Testis (tissue), 5 donors: Measurements from ENCODE around the gene SIGLEC9. TPM values are rescaled to one million over a fixed set of nuclear protein-coding genes. Genes with fewer than 3 reads are reported as not detected.

ENCODE experiments used
- DNase-seq: peaks from one replicate; pipeline ENCODE4 v3.0.0-alpha.2; 2019
- H3K27ac ChIP-seq, 2 donors: fragments of 200-600 bp; sonication (generic); one replicate each; pipeline ENCODE4 v1.5.1; 2019
- H3K27me3 ChIP-seq: fragments of 200-600 bp; sonication (generic); one replicate; pipeline ENCODE4 v1.5.1; 2019
- H3K36me3 ChIP-seq: fragments of 200-600 bp; sonication (generic); one replicate; pipeline ENCODE4 v1.5.1; 2017; ENCODE audit warnings: low read depth; ENCODE audit errors: missing control alignments
- H3K4me1 ChIP-seq: fragments of 200-600 bp; sonication (generic); one replicate; pipeline ENCODE4 v1.5.1; 2019
- H3K4me3 ChIP-seq, 2 donors: fragments of 200-600 bp; sonication (generic); one replicate each; pipeline ENCODE4 v1.5.1; 2017 to 2019
- H3K9me3 ChIP-seq: fragments of 200-600 bp; sonication (generic); one replicate; pipeline ENCODE4 v1.5.1; 2017
- CTCF ChIP-seq, 3 experiments: fragments of 450-650 bp in 2 of 3; fragments of 200-600 bp in 1 of 3; sonication (generic) in 1 of 3; IDR thresholded peaks; one replicate each; pipeline ENCODE4 v1.5.1; 2016 to 2019; ENCODE audit warnings: antibody characterized with exemption in 3 of 3, mild to moderate bottlenecking in 2 of 3, moderate library complexity in 1 of 3
- POLR2A ChIP-seq: fragments of 450-650 bp; IDR thresholded peaks from one replicate; pipeline ENCODE4 v1.6.1; 2017; ENCODE audit warnings: antibody characterized with exemption, mild to moderate bottlenecking, moderate library complexity
- WGBS, 2 donors: methylation state at CpG; one replicate each; pipeline ENCODE4 v1.1.5; 2018; 5-methylcytosine and 5-hydroxymethylcytosine counted together
- intact Hi-C: fragments of 100-400 bp; cut with DNase I; formaldehyde crosslinking; loops from one replicate; pipeline ENCODE4 v1.15.1; 2023; ENCODE audit warnings: low total_unique reads
- long read RNA-seq, 2 donors: transcript quantifications; one replicate each; lab custom pipeline, GENCODE V29; 2026
- polyA plus RNA-seq: library from polyadenylated mRNA; stranded (reverse); fragments of 350-450 nt; fragmentation: Illumina TruSeq; extraction: RNeasy Lipid Tissue Mini Kit (QIAGEN cat#74804); gene quantifications from one replicate; pipeline ENCODE4 v1.2.3, GENCODE V29; 2014; ENCODE audit warnings: low read depth, low replicate concordance; ENCODE audit not compliant: insufficient read depth
- total RNA-seq, 2 donors: library from RNA; depleted of rRNA; stranded (reverse); fragments of >200 nt; gene quantifications; one replicate each; pipeline ENCODE4 v1.2.3, GENCODE V29; 2016

Gene SIGLEC9
- total RNA-seq, result 1 to 10 TPM; 2.6 to 5.1 TPM
- polyA plus RNA-seq, result 3.2 TPM
- long read RNA-seq, donor 1, partial matches to known transcripts, result 0 of 1 reads
- long read RNA-seq, donor 1, other reads (novel, unspliced or antisense), result 0 of 1 reads
- long read RNA-seq, donor 2, partial matches to known transcripts, result 0 of 2 reads
- long read RNA-seq, donor 2, other reads (novel, unspliced or antisense), result 0 of 2 reads

GRCh38 chr19:51124729-51125128 is at the start of gene SIGLEC9:
TSS of gene SIGLEC9 (plus strand) at chr19:51124906. CDS start at chr19:51124975, 69 bp downstream.
- intact Hi-C loops, result no loop called here
- Histone ChIP-seq H3K4me1 (peaks cover 50% of the 10 kb centered on the region), H3K27me3 (no peaks in the 10 kb centered on the region), H3K4me3 (peak within 1 kb of the TSS in 1 of 2 donors; percentile 20), H3K9me3 (no peaks in the 10 kb centered on the region), H3K36me3 (no peaks in the 10 kb centered on the region), H3K27ac (peak within 1 kb of the TSS; percentile 55 to 84)
- TF ChIP-seq POLR2A (no peak), CTCF (IDR thresholded peaks at IDR 0.05) (no peak)
- DNase-seq, result peak; percentile 75
- WGBS, 2 donors, result 43 to 46% methylated on average over 8 to 14 of the region's 14 CpGs

DNA sequence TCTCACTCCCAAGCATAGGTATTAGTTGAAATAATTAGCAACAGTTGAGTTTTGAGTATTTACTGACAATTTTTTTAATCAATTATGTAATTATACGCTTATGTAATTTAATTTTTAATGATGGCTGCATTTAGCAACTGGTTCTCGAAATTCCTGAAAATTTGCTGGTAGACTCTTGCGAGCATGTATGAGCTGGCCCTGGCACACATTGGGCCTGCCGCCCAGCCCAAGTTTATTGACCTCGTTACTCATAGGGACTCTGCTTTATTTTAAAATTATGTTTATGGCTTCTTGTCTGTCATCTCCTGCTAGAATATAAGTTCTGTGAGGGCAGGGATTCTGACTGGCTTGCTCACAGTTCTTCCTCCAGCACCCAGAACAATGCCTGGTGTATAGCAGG is 48.7 kb upstream of the SIGLEC9 start:
- Histone ChIP-seq H3K4me1 (no peaks in the 10 kb centered on the region), H3K36me3 (no peaks in the 10 kb centered on the region), H3K27me3 (no peaks in the 10 kb centered on the region), H3K4me3 (no peak overlapping the region), H3K9me3 (no peaks in the 10 kb centered on the region), H3K27ac (no peak overlapping the region)
- DNase-seq, result no peak
- TF ChIP-seq POLR2A (no peak), CTCF (IDR thresholded peaks at IDR 0.05) (no peak)
- WGBS, 2 donors, result 88 to 90% methylated on average over 5 of the region's 5 CpGs
- intact Hi-C loops, result no loop called here

GRCh38 chr19:51076631-51077213 is 48.0 kb upstream of the SIGLEC9 start:
- H3K36me3 ChIP-seq, result no peaks in the 10 kb centered on the region
- WGBS, 2 donors, result 80 to 83% methylated on average over 14 of the region's 14 CpGs

DNA sequence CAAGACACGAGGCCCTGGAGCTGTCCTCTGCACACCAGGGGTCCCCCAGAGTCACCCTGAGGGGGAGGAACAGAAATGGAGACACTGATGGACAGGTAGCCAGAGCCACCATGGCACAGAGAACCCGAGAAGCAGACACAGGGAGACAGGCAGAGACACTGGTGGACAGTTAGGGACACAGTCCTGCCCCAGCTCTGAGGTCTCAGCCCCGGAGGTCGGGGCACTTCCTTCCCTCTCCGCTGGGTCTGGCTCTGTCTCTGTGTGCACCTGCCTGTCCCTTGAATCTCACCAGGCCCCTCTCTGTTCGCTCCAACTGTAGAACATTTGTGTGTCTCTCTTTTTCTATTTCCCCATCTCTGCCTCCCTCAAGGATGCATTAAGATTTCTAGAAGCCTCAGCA is 46.6 kb upstream of the SIGLEC9 start:
- intact Hi-C loops, result no loop called here
- DNase-seq, result no peak
- 77 to 89% methylated on average over 5 to 6 of the region's 6 CpGs for WGBS, 2 donors

More at GRCh38 chr19:51076631-51077213, 48.0 kb upstream of the SIGLEC9 start:
- Histone ChIP-seq H3K27ac (no peak overlapping the region), H3K4me3 (no peak overlapping the region), H3K4me1 (no peaks in the 10 kb centered on the region), H3K27me3 (no peaks in the 10 kb centered on the region), H3K9me3 (no peaks in the 10 kb centered on the region)
- DNase-seq, result no peak
- no peak for TF ChIP-seq CTCF (IDR thresholded peaks at IDR 0.05)
- TF ChIP-seq POLR2A, result no peak
- intact Hi-C loops, result no loop called here

More for the DNA sequence above, 46.6 kb upstream of the SIGLEC9 start:
- no peaks in the 10 kb centered on the region for H3K27me3 ChIP-seq
- TF ChIP-seq POLR2A (no peak), CTCF (IDR thresholded peaks at IDR 0.05) (no peak)
- H3K4me1 ChIP-seq, result no peaks in the 10 kb centered on the region
- H3K27ac ChIP-seq, result no peak overlapping the region
- no peaks in the 10 kb centered on the region for H3K36me3 ChIP-seq
- no peaks in the 10 kb centered on the region for H3K9me3 ChIP-seq
- H3K4me3 ChIP-seq, result no peak overlapping the region
